Measurements from ENCODE around the gene SPTBN5.

SPTBN5 gene

GRCh38 chr15:41843571-41843970, 50.3 kb downstream of the SPTBN5 start:
- Histone ChIP-seq H3K4me2 (ENCODE audit: low read length) (no peak overlapping the region), H3K9me3 (ENCODE audit: insufficient read depth, low read length) (no peaks in the 10 kb centered on the region), H3K79me2 (ENCODE audit: low read length) (no peaks in the 10 kb centered on the region), H3K36me3 (replicated peaks; ENCODE audit: low read depth, low read length) (no peaks in the 10 kb centered on the region), H4K20me1 (ENCODE audit: insufficient read depth, low read length) (no peaks in the 10 kb centered on the region), H3K9ac (ENCODE audit: low read length) (no peak overlapping the region), H3K4me3 (ENCODE audit: low read length) (no peak overlapping the region), H3K27ac (ENCODE audit: low read length) (no peak overlapping the region), H3K27me3 (ENCODE audit: low read depth, low read length) (no peaks in the 10 kb centered on the region), H3K4me1 (ENCODE audit: low read length) (no peaks in the 10 kb centered on the region), H2AFZ (ENCODE audit: low read depth, low read length) (no peak overlapping the region)
- TF ChIP-seq EZH2phosphoT487 (IDR thresholded peaks at IDR 0.05; ENCODE audit: low read depth), result no peak
- no peak for TF ChIP-seq CTCF (IDR thresholded peaks at IDR 0.05; ENCODE audit: low read depth, low read length)

- Histone ChIP-seq H3K4me1 (ENCODE audit: low read length) (no peaks in the 10 kb centered on the region), H3K27me3 (ENCODE audit: low read depth, low read length) (no peaks in the 10 kb centered on the region), H3K4me3 (ENCODE audit: low read length) (no peak overlapping the region), H3K9ac (ENCODE audit: low read length) (no peak overlapping the region), H3K79me2 (ENCODE audit: low read length) (no peaks in the 10 kb centered on the region), H3K4me2 (ENCODE audit: low read length) (no peak overlapping the region), H2AFZ (ENCODE audit: low read depth, low read length) (no peak overlapping the region), H3K27ac (ENCODE audit: low read length) (no peak overlapping the region), H3K9me3 (ENCODE audit: insufficient read depth, low read length) (no peaks in the 10 kb centered on the region), H3K36me3 (replicated peaks; ENCODE audit: low read depth, low read length) (no peaks in the 10 kb centered on the region), H4K20me1 (ENCODE audit: insufficient read depth, low read length) (no peaks in the 10 kb centered on the region)
- no peak for TF ChIP-seq EZH2phosphoT487 (IDR thresholded peaks at IDR 0.05; ENCODE audit: low read depth)
- TF ChIP-seq CTCF (IDR thresholded peaks at IDR 0.05; ENCODE audit: low read depth, low read length), result no peak
Measured at GRCh38 chr15:41842229-41842628, 51.6 kb downstream of the SPTBN5 start.

GRCh38 chr15:41841131-41841530, 52.7 kb downstream of the SPTBN5 start:
- Histone ChIP-seq H3K4me1 (ENCODE audit: low read length) (no peaks in the 10 kb centered on the region), H3K79me2 (ENCODE audit: low read length) (no peaks in the 10 kb centered on the region), H3K27ac (ENCODE audit: low read length) (no peak overlapping the region), H3K9ac (ENCODE audit: low read length) (no peak overlapping the region), H2AFZ (ENCODE audit: low read depth, low read length) (no peak overlapping the region), H3K4me3 (ENCODE audit: low read length) (no peak overlapping the region), H4K20me1 (ENCODE audit: insufficient read depth, low read length) (no peaks in the 10 kb centered on the region), H3K9me3 (ENCODE audit: insufficient read depth, low read length) (no peaks in the 10 kb centered on the region), H3K36me3 (replicated peaks; ENCODE audit: low read depth, low read length) (no peaks in the 10 kb centered on the region), H3K27me3 (ENCODE audit: low read depth, low read length) (no peaks in the 10 kb centered on the region), H3K4me2 (ENCODE audit: low read length) (no peak overlapping the region)
- no peak for TF ChIP-seq CTCF (IDR thresholded peaks at IDR 0.05; ENCODE audit: low read depth, low read length)
- TF ChIP-seq EZH2phosphoT487 (IDR thresholded peaks at IDR 0.05; ENCODE audit: low read depth), result no peak

GRCh38 chr15:41840673-41841072, 53.2 kb downstream of the SPTBN5 start:
- Histone ChIP-seq H3K27ac (ENCODE audit: low read length) (no peak overlapping the region), H3K27me3 (ENCODE audit: low read depth, low read length) (no peaks in the 10 kb centered on the region), H3K4me3 (ENCODE audit: low read length) (no peak overlapping the region), H3K4me2 (ENCODE audit: low read length) (no peak overlapping the region), H3K9me3 (ENCODE audit: insufficient read depth, low read length) (no peaks in the 10 kb centered on the region), H3K9ac (ENCODE audit: low read length) (no peak overlapping the region), H2AFZ (ENCODE audit: low read depth, low read length) (no peak overlapping the region), H4K20me1 (ENCODE audit: insufficient read depth, low read length) (no peaks in the 10 kb centered on the region), H3K36me3 (replicated peaks; ENCODE audit: low read depth, low read length) (no peaks in the 10 kb centered on the region), H3K4me1 (ENCODE audit: low read length) (no peaks in the 10 kb centered on the region), H3K79me2 (ENCODE audit: low read length) (no peaks in the 10 kb centered on the region)
- TF ChIP-seq EZH2phosphoT487 (IDR thresholded peaks at IDR 0.05; ENCODE audit: low read depth), result no peak
- TF ChIP-seq CTCF (IDR thresholded peaks at IDR 0.05; ENCODE audit: low read depth, low read length), result no peak
